Esophagus squamous epithelium (tissue), 4 donors: Measurements from ENCODE around the gene RINL.
"Not testable (repeated sequence)": the region's sequence is repeated elsewhere in the genome, so short reads cannot be mapped to it uniquely, and the experiment has no call there.

Experiments
- POLR2A ChIP-seq, 4 donors: fragments of 450-650 bp; IDR thresholded peaks; one replicate each; pipeline ENCODE4 v1.6.1; 2017; ENCODE audit warnings: antibody characterized with exemption in 4 of 4, mild to moderate bottlenecking in 4 of 4, moderate library complexity in 3 of 4
- TF ChIP-seq, protein P1 (sequence below), 6 experiments: fragments of 450-650 bp in 4 of 6; fragments of 200-600 bp in 2 of 6; sonication (generic) in 2 of 6; IDR thresholded peaks; one replicate each; pipeline ENCODE4 v1.5.1; 2016 to 2019; ENCODE audit warnings: antibody characterized with exemption in 6 of 6, mild to moderate bottlenecking in 4 of 6, moderate library complexity in 4 of 6

DNA sequence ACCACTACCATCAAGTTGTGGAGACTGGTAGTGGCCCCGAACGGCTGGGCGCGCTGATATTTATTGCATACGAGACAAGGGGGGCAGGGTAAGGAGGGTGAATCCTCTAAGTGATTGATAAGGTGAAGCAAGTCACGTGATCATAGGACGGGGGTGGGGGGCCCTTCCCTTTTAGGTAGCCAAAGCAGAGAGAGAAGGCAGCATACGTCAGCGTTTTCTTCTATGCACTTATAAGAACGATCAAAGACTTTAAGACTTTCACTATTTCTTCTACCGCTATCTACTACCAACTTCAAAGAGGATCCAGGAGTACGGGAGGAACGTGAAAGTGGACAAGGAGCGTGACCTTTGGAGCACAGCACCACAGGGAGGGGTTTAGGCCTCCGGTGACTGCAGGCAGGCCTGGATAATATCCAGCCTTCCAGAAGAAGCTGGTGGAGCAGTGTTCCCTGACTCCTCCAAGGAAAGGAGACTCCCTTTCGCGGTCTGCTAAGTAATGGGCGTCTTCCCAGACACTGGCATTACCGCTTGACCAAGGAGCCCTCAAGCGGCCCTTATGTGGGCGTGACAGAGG lies 18.4 kb downstream of the RINL start:
- TF ChIP-seq, protein P1, sequence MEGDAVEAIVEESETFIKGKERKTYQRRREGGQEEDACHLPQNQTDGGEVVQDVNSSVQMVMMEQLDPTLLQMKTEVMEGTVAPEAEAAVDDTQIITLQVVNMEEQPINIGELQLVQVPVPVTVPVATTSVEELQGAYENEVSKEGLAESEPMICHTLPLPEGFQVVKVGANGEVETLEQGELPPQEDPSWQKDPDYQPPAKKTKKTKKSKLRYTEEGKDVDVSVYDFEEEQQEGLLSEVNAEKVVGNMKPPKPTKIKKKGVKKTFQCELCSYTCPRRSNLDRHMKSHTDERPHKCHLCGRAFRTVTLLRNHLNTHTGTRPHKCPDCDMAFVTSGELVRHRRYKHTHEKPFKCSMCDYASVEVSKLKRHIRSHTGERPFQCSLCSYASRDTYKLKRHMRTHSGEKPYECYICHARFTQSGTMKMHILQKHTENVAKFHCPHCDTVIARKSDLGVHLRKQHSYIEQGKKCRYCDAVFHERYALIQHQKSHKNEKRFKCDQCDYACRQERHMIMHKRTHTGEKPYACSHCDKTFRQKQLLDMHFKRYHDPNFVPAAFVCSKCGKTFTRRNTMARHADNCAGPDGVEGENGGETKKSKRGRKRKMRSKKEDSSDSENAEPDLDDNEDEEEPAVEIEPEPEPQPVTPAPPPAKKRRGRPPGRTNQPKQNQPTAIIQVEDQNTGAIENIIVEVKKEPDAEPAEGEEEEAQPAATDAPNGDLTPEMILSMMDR (IDR thresholded peaks at IDR 0.05) = not testable (repeated sequence)
- TF ChIP-seq POLR2A (IDR thresholded peaks at IDR 0.05) = not testable (repeated sequence)
